GM18526 (cell line): ENCODE data around the gene MAX.

Experiments used
- POLR2A ChIP-seq: IDR thresholded peaks from 3 replicates; pipeline ENCODE4 v1.6.1; 2011; ENCODE audit not compliant: insufficient read length; ENCODE audit errors: extremely low read depth

MAX gene

GRCh38 chr14:65084554-65085505 is 17.5 kb downstream of the MAX start:
- no peak for TF ChIP-seq POLR2A

GRCh38 chr14:65082930-65083329 is 19.4 kb downstream of the MAX start:
- TF ChIP-seq POLR2A: no peak

GRCh38 chr14:65080960-65081747 is 21.2 kb downstream of the MAX start:
- TF ChIP-seq POLR2A: no peak

GRCh38 chr14:65079768-65080167 is 22.5 kb downstream of the MAX start:
- TF ChIP-seq POLR2A: no peak

- TF ChIP-seq POLR2A: no peak
Measured at GRCh38 chr14:65079201-65079600, 23.1 kb downstream of the MAX start.

- no peak for TF ChIP-seq POLR2A
Measured at GRCh38 chr14:65077318-65077717, 25.0 kb downstream of the MAX start.

- TF ChIP-seq POLR2A: no peak
Measured at GRCh38 chr14:65075628-65076325, 26.5 kb downstream of the MAX start.

- no peak for TF ChIP-seq POLR2A
Measured at GRCh38 chr14:65074449-65075150, 27.7 kb downstream of the MAX start.

GRCh38 chr14:65073605-65074201 is 28.6 kb downstream of the MAX start:
- no peak for TF ChIP-seq POLR2A

- TF ChIP-seq POLR2A: no peak
Measured at GRCh38 chr14:65072937-65073336, 29.4 kb downstream of the MAX start.

GRCh38 chr14:65072256-65072655 is 30.1 kb downstream of the MAX start:
- no peak for TF ChIP-seq POLR2A

- TF ChIP-seq POLR2A: no peak
Measured at GRCh38 chr14:65071544-65071943, 30.8 kb downstream of the MAX start.

GRCh38 chr14:65070471-65070976 is 31.8 kb downstream of the MAX start:
- TF ChIP-seq POLR2A: no peak

GRCh38 chr14:65069874-65070413 is 32.4 kb downstream of the MAX start:
- no peak for TF ChIP-seq POLR2A
